HG02571 (cell line): Measurements from ENCODE around the gene ZSCAN1.

ENCODE experiments used
- ATAC-seq: cut with Tn5 transposase; IDR thresholded peaks from one replicate; pipeline ENCODE4 v1.9.1; 2021; ENCODE audit warnings: mild to moderate bottlenecking, moderate library complexity; ENCODE audit not compliant: unreplicated experiment

ZSCAN1 gene

DNA sequence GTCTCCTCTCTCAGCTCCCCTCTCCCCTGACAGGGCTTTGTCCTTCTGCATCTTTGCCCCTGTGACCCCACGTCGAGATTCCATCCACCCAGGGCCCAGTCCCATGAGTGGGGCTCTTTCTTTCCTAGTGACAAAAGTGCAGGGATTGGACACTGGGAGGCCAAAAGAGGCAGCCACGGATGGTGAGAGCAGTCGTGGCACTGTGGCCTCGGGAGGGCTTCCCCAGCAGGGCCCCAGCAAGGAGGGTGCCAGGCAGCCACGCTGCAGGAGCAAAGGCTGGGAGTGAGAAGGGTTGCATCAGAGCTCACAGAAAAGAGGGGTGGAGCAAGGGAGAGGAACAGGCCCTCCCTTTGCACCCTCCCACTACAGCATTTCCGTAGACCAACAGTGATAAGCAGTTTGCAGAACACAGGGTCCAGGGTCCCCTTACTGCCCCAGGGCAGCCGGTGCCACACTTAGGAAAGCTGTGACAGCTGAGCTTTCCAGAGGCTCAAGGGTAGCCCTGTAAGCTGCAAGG lies 4.9 kb downstream of the ZSCAN1 start:
- no peak for ATAC-seq

DNA sequence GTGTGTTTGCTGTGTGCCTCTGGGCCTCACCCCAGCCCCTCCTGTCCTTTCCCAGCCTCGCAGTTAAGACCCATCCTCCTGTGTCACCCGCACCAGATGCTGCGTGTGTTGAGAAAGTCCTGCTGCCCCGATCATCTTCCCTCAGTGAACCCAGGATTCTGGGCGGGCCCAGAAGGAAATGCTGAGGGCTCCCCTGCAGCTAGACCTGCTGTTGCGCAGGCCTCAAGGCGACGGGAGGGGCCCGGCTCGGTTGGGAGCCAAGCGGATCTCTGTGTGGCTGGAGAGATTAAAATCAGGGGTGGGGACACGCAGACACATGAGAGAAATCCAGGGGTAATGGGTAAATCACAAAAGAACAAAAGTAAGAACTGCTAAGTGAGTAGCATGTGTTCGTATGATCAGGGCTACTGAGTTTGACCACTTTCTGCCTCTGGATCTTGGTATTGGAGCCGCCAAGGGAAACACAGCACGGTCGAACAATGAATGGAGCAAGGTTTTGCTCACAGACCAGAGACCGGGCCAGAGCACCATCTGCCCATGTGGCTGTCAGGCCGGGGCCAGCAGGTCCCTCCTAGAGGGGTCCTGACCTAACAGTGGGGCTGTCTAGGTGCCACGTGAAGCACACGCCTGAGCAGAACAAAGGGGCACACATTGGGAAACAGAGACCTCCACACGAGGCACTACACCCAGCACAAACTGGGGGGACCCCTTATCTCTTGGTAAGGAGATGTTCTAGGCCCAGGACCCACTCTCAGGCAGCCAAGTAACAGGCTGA lies 7.1 kb downstream of the ZSCAN1 start:
- ATAC-seq: no peak

DNA sequence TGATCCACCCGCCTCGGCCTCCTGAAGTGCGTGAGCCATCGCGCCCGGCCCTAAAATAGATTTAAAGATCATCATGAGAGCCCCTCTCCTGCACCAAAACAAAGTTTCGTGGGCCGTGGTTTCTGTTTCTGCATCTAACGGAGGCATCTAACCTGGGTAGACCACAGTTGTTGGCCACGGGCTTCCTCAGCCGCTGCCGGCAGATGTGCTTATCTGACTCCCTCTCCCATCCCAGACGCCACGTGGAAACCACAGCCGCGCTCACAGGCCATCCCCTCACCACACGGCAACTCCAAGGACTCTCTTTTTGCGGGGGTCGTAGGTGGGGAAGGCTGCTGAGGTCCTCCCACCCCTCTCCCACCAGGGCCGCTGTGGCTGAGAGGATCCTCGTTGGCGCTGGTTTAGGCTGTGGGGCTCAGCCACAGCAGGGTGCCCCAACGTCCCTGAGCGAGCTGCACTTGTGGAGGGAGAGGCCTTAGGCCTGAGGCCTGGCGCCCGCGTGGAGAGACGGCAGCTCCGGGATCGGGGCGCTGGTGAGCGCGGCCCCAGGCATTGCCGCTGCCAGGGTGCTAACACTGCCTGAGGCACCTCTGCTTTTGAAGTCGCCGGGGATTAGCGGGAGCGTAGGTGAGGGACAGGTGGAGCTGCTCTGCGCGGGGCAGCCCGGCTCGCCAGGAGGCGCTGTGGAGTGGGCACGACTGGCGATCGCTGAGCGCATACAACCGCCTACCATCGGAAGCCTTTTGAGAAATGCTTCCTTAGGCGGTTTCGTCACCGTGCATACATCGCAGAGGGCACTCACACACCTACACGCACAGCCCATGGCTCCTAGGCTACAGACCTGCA lies 8.9 kb downstream of the ZSCAN1 start:
- no peak for ATAC-seq

DNA sequence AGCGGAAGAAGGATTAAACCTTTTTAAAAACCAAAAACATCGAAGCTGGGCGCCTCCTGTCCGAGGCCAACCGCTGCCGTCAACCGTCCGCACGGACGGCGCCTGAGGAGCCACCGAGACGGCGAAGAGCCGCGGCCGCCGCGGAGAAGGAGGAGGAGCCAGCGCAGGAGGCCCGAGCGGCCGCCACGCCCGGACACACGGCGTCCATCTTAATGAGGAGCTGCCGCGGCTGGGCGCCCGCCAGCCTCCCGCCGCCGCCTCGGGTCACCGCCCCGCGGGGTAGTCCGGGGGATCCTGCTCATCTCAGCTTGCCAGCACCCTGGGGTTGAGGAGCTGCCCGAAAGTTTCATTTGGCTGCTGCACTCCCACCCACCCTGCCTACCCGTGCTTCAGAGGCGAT lies 10.6 kb downstream of the ZSCAN1 start:
- ATAC-seq: no peak

DNA sequence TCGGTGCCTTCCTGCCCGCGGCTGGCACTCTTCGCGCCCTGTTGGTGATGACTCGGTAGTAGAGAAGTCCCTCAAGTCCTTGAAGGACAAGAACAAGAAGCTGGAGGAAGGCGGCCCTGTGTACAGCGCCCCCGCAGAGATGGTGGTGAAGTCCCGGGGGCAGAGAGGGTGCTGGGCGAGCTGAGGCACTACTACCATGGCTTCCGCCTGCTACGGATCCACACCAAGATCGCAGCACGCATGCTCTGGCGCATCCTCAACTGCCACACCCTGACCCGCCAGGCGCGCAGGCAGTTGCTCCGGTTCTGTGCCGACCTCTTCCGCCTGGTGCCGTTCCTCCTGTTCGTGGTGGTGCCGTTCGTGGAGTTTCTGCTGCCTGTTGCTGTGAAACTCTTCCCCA lies 11.1 kb downstream of the ZSCAN1 start:
- ATAC-seq: no peak

DNA sequence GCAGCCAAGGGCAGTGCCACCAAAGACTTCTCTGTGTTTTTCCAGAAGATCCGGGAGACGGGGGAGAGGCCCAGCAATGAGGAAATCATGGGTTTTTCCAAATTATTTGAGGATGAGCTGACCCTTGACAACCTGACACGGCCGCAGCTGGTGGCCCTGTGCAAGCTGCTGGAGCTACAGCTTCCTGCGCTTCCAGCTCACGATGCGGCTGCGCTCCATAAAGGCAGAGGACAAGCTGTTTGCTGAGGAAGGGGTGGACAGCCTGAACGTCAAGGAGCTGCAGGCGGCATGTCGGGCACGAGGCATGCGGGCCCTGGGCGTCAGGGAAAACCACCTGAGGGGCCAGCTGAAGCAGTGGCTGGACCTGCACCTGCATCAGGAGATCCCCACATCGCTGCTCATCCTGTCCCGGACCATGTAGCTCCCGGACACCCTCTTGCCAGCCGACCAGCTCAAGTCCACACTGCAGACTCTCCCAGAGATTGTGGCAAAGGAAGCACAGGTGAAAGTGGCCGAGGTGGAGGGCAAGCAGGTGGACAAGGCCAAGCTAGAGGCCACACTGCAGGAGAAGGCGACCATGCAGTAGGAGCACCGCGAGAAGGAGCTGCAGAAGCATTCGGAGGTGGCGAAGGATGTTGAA lies 11.7 kb downstream of the ZSCAN1 start:
- ATAC-seq: no peak

DNA sequence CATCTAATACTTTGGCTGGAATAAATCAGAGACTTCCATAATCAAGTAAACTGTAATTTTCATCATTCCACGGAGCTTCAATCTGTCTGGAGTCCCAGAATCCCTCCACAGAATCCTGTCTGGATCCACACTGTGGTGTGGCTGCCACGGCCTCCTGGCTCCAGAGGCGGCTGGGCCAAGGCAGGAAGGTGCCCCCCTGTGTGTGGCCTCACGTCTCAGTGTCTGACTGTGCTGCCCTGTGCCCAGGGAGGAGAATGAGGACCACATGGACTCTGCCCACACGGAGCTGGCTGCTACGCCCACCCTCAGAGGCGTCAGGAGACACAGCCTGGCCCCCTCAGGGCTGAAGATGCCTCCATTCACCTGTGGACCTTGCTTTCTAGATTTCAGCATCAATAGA lies 13.0 kb downstream of the ZSCAN1 start:
- ATAC-seq: no peak

DNA sequence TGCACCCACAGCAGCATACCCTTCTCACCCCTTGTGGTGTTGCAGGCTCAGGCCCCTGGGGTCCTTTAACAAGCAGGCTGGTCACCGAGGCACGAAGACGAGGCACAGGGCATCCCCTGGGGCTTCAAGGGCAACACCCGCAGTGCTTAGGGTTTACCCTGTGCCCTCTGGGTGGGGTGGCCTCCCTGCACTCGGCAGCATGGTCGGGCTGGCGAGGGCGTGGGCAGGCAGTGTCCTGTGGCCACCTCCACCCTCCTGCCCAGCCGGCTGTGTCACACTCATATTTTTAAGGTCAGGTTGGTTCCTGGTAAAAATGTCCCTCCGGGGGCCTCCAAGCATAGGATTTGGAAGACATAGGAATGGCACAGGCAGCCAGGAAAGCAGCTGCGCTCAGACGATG lies 13.8 kb downstream of the ZSCAN1 start:
- ATAC-seq: no peak

DNA sequence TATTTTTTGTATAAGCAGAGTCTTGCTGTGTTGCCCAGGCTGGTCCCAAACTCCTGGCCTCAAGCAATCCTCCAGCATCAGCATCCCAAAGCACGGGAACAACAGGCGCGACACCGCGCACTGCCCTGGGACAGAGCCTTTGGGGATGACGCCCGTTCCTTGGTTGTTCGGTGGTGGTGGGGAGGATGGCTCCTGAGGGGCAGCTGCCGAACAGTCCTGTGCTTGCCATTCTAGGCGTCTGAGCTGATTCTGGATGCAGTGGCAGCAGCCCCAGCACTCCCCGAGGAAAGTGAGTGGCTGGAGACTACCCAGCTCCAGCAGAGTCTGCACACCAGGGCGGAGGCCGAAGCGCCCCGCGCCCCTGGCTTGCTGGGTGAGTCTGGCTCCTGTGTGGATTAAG lies 18.4 kb downstream of the ZSCAN1 start:
- ATAC-seq: no peak

DNA sequence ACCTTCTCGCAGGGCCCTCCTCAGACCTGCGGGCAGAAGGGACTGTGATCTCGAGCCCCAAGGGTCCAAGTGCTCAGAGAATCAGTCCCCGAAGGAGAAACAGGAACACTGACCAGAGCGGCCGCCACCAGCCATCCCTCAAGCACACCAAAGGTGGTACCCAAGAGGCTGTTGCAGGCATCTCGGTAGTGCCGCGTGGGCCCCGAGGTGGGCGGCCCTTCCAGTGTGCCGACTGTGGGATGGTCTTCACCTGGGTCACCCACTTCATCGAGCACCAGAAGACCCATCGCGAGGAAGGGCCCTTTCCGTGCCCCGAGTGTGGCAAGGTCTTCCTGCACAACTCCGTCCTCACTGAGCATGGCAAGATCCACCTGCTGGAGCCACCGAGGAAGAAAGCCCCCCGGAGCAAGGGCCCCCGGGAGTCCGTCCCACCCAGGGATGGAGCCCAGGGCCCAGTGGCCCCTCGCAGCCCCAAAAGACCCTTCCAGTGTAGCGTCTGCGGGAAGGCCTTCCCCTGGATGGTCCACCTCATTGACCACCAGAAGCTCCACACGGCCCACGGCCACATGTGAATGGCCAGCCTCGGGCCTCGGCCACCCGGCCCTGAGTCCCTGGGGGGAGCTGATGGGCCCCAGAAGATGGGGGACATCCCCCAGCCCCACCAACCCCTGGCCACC lies 19.8 kb downstream of the ZSCAN1 start:
- ATAC-seq: no peak

DNA sequence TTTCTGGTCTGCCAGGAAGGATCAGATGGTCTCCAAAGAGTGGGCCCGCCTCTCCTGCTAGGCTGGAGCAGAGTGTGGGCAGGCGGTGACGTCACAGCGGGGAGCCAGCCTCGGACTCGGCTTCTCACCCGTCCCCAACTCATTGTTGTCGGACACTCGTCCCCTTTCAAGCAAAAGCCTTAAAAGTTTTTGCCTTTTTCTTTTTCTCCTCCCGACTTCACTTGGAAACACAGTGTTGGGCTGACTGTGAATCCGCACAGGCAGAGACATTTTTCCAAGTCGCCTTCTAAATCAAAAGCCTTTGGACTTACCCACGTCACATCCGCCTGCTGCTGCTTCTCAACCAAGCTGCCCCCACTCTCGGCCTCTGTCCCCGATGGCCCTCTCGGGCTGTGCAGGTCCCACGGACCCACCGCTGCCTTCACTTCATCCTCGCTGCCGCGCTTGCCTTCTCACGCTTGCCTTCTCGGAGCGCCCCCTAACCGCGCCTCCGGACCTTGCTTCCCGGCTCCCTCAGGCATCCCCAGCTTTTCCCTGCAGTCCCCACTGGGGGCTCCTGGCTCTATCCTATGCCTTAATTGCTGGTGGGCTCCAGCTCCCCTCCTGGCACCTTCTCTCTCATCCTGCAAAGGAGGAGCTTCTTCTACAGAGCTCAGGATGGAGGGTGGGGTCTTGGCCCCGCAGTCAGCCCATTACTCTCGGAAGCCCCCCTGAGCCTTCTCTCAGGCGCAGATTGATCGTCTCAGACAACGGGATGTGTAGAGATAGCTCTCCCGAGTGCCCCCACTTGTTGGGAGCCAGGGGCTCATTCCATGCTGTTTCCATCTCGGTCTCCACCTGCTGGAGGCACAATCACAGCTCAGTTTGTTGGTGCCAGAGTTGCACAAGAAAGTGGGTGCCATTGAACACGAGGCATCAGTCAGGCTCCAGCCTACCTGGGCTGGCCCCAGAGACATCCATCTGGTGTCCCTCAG lies 21.4 kb downstream of the ZSCAN1 start:
- no peak for ATAC-seq

DNA sequence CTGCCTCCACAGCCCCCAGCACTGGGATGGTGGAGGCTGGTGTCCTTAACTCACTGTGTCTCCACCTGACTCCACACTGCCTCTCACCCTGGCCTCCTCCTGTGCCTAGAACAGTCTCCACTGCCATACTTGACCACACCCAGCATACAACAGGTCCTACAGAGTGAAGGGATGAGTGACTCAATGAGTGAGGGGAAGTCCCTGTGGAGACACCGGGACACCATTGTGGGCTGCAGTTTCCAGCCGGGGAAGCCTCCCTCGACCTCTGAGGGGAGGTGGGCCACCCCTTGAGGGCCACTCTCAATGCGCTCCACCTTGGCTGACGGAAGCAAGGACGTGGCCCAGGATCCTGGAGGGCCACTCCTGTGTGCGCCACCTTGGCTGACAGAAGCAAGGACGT lies 22.4 kb downstream of the ZSCAN1 start:
- ATAC-seq: no peak

DNA sequence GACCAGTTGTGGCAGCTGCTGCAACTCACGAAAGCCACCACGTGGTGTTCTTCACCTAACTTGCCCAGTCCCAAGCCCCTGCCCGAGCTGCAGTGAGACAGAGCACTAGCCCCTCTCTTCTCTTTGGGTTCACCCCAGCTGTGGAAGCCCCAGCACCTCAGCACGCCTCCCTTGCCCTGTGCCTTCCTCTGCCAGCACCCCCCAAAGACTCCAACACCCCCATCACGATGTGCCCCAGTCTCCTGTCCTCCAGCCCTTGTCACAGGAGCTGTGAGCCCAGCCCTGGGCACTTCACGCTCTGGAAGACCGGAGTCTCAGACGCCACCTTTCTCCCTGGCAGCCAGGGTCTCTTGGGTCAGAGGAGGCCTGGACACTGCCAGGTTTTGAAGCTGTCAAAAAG lies 23.0 kb downstream of the ZSCAN1 start:
- no peak for ATAC-seq

DNA sequence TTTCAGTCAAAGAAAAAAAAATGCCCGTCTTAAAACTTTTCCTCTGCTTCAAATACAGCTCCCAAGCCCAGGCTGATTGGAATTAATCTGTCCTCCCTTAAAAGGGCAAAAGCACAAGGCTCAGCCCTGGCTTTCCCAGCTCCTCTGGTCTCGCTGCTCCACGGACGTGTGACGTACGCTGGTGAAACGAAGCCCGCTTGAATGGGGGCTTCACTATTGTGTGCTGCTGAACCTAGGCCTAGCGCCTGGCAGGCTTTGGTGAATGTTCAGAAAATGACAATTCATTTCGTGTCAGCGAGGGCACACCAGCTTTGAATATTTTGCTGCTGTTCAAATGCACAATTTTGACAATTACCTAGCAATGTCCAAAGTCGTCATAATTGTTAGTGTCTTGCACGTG lies 24.6 kb downstream of the ZSCAN1 start:
- ATAC-seq: no peak

DNA sequence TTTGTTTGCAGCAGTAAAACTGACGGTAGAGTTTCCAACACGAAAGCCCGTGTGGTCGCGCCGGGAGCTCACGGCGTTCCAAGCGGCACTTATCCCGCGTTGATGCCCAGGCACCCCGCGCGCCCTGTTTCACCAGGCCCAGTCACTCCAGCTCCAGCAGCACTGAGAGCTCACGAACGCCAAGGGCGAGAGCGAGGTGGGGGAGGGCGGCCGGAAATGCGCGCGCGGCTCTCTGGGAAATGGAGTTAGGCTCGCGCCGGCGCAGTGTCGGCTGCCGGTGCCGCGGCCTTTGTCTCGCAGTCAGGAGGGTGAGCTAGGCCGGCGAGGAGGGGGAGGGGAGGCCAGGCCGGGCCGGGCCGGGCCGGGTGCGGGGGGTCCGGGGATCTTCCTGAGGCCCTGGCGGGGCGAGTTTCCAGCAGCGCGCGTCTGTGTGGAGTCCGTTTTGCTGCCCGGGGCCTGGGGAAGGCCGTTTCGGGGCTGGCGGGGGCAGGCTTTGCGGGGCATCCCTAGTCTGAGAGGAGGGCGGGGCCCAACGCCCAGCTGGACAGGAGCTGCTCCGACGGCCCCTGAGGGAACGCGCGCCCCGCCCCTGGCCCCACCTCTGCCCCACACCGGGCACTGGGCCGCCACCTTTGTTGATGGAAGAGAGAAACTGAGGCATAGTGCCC lies 25.3 kb downstream of the ZSCAN1 start, which contains the start of gene ZNF135:
ZNF135 (plus strand) TSS at position 280 of the 668 bp plus-strand sequence. CDS start 721 bp downstream, outside the sequence.
- no peak for ATAC-seq

DNA sequence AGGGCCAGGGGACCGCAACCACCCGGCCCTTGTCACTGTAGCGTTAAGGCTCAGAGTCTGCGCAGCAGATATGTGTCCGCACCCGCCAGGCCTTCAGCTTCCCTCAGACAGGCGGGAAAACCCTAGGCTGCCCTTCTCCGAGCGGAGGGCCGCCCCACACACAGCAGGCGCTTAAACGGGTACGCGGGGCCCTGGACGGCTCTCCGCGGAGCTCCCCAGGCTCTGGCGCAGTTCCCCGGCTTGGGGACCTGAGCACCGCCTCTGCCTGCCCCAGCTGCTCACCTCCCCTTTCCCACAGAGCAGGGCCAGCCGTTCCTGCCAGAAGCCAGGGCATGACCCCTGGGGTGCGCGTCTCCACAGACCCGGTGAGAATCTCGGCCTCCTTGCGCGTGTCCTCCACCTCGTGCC lies 25.9 kb downstream of the ZSCAN1 start:
- no peak for ATAC-seq

DNA sequence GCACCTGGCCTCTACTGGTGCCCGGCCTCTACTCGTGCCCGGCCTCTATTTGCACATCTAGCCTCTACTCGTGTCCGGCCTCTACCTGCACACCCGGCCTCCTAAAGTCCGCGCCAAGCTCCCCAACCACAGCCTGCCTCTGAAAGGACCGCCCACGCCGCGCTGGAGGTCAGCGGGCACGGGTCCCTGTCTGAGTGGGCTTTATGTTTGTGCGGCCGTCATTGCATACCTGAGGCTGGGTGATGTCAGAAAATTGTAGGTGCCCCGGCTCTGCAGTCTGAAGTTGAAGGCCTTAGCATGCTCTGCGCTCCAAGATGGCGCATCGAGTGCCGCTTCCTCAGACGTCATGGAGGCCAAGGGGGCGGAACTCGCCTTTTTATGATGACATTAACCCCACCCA lies 26.4 kb downstream of the ZSCAN1 start:
- ATAC-seq: no peak

DNA sequence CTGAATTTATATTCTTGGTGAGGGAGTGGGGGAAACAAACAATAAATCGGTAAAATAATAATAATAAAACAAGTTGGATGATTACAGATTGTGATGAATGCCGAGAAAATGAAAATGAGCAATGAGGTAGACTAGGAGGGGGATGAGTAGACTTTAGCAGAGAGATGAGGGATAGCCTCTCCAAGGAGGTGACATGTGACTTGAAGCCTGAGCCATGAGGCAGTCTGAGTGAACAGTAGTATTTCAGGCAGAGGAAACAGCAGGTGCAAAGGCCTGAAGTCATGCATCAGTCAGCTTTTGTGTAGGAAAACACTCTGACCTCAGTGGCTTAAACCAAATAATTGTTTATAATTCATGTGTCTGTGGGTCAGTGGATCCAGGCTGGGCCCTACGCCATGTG lies 29.9 kb downstream of the ZSCAN1 start:
- no peak for ATAC-seq

DNA sequence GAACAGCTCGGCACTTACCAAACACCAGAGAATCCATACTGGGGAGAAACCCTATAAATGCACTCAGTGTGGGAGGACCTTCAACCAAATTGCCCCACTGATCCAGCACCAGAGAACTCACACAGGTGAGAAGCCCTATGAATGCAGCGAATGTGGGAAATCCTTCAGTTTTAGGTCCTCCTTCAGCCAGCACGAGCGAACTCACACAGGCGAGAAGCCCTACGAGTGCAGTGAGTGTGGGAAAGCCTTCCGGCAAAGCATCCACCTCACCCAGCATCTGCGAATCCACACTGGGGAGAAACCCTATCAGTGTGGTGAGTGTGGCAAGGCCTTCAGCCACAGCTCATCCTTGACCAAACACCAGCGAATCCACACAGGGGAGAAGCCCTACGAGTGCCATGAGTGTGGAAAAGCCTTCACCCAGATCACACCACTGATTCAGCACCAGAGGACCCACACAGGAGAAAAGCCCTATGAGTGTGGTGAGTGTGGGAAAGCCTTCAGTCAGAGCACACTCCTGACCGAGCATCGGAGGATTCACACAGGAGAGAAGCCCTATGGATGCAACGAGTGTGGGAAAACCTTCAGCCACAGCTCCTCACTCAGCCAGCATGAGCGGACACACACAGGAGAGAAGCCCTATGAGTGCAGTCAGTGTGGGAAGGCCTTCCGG lies 33.6 kb downstream of the ZSCAN1 start:
- no peak for ATAC-seq
